Activated CD8-positive, alpha-beta T cell treated with anti-CD3 and anti-CD28 coated beads for 36 hours (primary cell): Measurements from ENCODE around the gene PSME1. TPM values are rescaled to one million over a fixed set of nuclear protein-coding genes. Genes with fewer than 3 reads are reported as not detected.

Experiments used
- ATAC-seq: fragments of 200-7000 bp; cut with Tn5 transposase; one replicate; pipeline ENCODE4 v1.10.0; 2021; ENCODE audit warnings: mild to moderate bottlenecking, moderate library complexity
- CTCF ChIA-PET: fragments of 350-600 bp; sonication (Branson Sonifier 250); formaldehyde crosslinking; loops from one replicate; lab custom pipeline; 2021; ENCODE audit warnings: antibody characterized with exemption; lab: Charles Lee
- POLR2A ChIA-PET: fragments of 350-600 bp; sonication (Branson Sonifier 250); formaldehyde crosslinking; loops from one replicate; lab custom pipeline; 2021; ENCODE audit warnings: antibody characterized with exemption; lab: Charles Lee
- DNase-seq: peaks from one replicate; pipeline ENCODE4 v3.0.0-alpha.2; 2020
- H3K27ac Mint-ChIP-seq: one replicate; pipeline ENCODE4 v1.8.0; 2021; ENCODE audit warnings: mild to moderate bottlenecking, mixed read lengths
- H3K27me3 Mint-ChIP-seq: one replicate; pipeline ENCODE4 v1.8.0; 2021; ENCODE audit warnings: mixed read lengths
- H3K36me3 Mint-ChIP-seq: one replicate; pipeline ENCODE4 v1.8.0; 2021; ENCODE audit warnings: low read depth, mixed read lengths
- H3K4me1 Mint-ChIP-seq: one replicate; pipeline ENCODE4 v1.8.0; 2021; ENCODE audit warnings: low read depth, mixed read lengths
- H3K4me3 Mint-ChIP-seq: one replicate; pipeline ENCODE4 v1.8.0; 2021; ENCODE audit warnings: mild to moderate bottlenecking, moderate library complexity, mixed read lengths
- H3K9me3 Mint-ChIP-seq: one replicate; pipeline ENCODE4 v1.8.0; 2021; ENCODE audit warnings: mixed read lengths
- intact Hi-C: fragments of 100-400 bp; cut with micrococcal nuclease; formaldehyde crosslinking; loops from one replicate; pipeline ENCODE4 v1.10.0; 2022
- total RNA-seq, 2 experiments: library from RNA; stranded (reverse); gene quantifications; one replicate each; pipeline ENCODE4 v1.2.3, GENCODE V29; 2021
- TF ChIP-seq, protein P1 (sequence below): fragments of 200-600 bp; IDR thresholded peaks from one replicate; pipeline ENCODE4 v1.8.0; 2022; ENCODE audit warnings: antibody characterized with exemption, mild to moderate bottlenecking

The PSME1 gene
- total RNA-seq, 2 experiments from 2014 or later = 451 to 460 TPM

DNA sequence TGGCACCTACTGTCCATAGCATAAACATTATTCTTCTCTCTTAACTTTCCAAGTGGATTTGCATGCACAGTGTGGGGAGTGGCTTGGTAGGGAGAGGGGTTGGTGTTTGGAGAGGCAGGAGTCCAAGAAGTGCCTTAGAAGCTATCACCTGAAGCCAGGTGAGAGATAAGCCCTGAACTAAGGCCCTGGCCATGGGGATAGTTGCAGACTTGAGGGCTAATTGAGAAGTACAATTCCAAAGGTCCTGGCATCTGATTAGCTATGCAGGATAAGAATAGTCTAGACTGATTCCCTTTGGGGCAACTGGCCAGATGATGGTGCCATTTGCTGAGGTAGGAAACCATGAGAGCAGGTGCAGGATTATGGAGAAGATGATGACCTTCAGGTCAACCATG is 43.9 kb upstream of the PSME1 start:
- intact Hi-C loops = loop anchor here (5.0 kb wide), 1 partner anchor 80 kb away; no protein-coding TSS in a partner anchor
- H3K4me1 Mint-ChIP-seq = peaks cover 24% of the 10 kb centered on the region
- no peaks in the 10 kb centered on the region for H3K27me3 Mint-ChIP-seq
- ChIA-PET CTCF (interaction anchor here (0.8 to 11.2 kb wide), 12 partner anchors 12 to 340 kb away, joined by 3 to 345 read pairs (median 18); partner anchors contain the start of genes CARMIL3, CPNE6, DCAF11 and IRF9), POLR2A (interaction anchor here (3.3 to 9.0 kb wide), 5 partner anchors 10 to 69 kb away, joined by 25 to 80 read pairs (median 44); partner anchors contain the start of genes DCAF11, IRF9 and NRL)
- TF ChIP-seq, protein P1, sequence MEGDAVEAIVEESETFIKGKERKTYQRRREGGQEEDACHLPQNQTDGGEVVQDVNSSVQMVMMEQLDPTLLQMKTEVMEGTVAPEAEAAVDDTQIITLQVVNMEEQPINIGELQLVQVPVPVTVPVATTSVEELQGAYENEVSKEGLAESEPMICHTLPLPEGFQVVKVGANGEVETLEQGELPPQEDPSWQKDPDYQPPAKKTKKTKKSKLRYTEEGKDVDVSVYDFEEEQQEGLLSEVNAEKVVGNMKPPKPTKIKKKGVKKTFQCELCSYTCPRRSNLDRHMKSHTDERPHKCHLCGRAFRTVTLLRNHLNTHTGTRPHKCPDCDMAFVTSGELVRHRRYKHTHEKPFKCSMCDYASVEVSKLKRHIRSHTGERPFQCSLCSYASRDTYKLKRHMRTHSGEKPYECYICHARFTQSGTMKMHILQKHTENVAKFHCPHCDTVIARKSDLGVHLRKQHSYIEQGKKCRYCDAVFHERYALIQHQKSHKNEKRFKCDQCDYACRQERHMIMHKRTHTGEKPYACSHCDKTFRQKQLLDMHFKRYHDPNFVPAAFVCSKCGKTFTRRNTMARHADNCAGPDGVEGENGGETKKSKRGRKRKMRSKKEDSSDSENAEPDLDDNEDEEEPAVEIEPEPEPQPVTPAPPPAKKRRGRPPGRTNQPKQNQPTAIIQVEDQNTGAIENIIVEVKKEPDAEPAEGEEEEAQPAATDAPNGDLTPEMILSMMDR = no peak
- no peak overlapping the region for H3K4me3 Mint-ChIP-seq
- peak overlapping the region; percentile 9 for H3K27ac Mint-ChIP-seq
- DNase-seq (no peak), ATAC-seq (no peak)
- no peaks in the 10 kb centered on the region for H3K9me3 Mint-ChIP-seq
- peaks cover 21% of the 10 kb centered on the region for H3K36me3 Mint-ChIP-seq

DNA sequence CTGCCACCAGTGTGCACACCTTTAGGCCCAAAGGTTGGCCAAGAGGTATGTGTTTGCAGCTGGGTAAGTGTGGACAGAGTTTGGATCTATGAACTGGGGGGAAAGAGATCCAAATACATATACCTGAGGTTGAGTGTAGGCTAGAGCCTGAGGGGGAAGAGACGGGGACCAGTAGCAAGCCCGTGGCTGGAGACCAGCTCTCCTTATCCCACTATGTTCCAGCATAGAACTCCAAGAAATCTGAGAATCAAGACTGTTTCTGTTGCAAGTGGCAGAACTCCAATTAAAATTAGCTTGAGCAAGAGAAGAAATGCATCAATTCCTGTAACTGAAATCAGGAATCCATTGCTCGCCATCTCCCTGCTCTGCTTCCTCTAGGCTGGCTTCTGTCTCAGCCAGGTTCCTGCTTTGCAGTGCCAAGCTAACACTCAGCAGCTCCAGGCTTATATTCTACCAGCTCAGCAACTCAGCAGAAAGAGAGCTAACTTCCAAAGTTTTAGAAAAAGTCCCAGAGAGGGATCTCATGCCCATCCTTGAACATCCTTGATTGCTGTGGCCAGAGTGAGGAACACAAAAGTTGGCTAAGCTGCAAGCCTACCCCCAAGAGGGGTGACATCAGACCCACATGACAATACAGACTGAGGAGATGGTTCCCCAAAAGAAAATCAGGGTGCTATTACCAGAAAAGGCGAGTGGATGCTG is 43.3 kb upstream of the PSME1 start:
- H3K27me3 Mint-ChIP-seq = no peaks in the 10 kb centered on the region
- intact Hi-C loops = loop anchor here (5.0 kb wide), 1 partner anchor 80 kb away; no protein-coding TSS in a partner anchor

DNA sequence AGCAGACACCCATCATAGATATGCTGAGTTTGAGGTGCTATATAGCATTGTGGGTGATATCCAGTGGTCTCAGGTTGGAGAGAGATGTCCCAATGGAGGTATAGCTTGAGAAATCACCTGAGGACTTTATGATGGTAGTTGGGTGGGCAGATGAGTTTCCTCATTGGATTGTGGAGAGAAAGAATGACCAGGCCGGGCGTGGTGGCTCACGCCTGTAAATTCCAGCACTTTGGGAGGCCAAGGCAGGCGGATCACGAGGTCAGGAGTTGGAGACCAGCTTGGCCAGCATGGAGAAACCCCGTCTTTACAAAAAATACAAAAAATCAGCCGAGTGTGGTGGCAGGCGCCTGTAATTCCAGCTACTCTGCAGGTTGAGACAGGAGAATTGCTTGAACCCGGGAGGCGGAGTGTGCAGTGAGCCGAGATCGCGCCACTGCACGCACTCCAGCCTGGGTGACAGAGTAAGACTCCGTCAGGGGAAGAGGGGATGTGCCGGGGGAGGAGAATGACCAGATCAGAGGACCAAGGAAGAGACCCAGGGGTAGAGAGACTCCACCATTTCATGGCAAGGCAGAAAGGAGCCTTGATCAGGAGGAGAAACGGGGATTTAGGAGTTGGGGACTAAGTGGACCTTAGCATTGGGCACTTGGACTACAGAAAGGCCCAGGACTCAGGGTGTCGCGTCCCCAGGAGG is 42.6 kb upstream of the PSME1 start:
- Mint-ChIP-seq H3K36me3 (peaks cover 26% of the 10 kb centered on the region), H3K9me3 (no peaks in the 10 kb centered on the region), H3K27me3 (no peaks in the 10 kb centered on the region), H3K4me3 (peak overlapping the region; percentile 93), H3K27ac (peak overlapping the region; percentile 95), H3K4me1 (peaks cover 24% of the 10 kb centered on the region)
- intact Hi-C loops = loop anchor here (5.0 kb wide), 1 partner anchor 81 kb away; no protein-coding TSS in a partner anchor
- no peak for ATAC-seq
- DNase-seq = no peak
- CTCF ChIA-PET = interaction anchor here (1.0 to 11.2 kb wide), 10 partner anchors 13 to 122 kb away, joined by 3 to 345 read pairs (median 29); partner anchors contain the start of genes CARMIL3, CPNE6, DCAF11 and IRF9
- POLR2A ChIA-PET = interaction anchor here (0.7 to 9.0 kb wide), 10 partner anchors 11 to 68 kb away, joined by 3 to 80 read pairs (median 24); partner anchors contain the start of genes DCAF11, EMC9, IRF9 and NRL
- TF ChIP-seq, protein P1 = no peak

More for the DNA sequence above, 43.3 kb upstream of the PSME1 start:
- Mint-ChIP-seq H3K9me3 (no peaks in the 10 kb centered on the region), H3K4me3 (peak overlapping the region; percentile 93), H3K36me3 (peaks cover 21% of the 10 kb centered on the region), H3K27ac (peak overlapping the region; percentile 95), H3K4me1 (peaks cover 24% of the 10 kb centered on the region)
- POLR2A ChIA-PET = interaction anchor here (0.7 to 9.0 kb wide), 8 partner anchors 10 to 68 kb away, joined by 3 to 80 read pairs (median 25); partner anchors contain the start of genes DCAF11, IRF9, NRL and PSME1
- no peak for DNase-seq
- ATAC-seq = no peak
- CTCF ChIA-PET = interaction anchor here (0.8 to 11.2 kb wide), 9 partner anchors 12 to 339 kb away, joined by 3 to 345 read pairs (median 31); partner anchors contain the start of genes CARMIL3, CPNE6, DCAF11 and IRF9
- TF ChIP-seq, protein P1 = no peak

DNA sequence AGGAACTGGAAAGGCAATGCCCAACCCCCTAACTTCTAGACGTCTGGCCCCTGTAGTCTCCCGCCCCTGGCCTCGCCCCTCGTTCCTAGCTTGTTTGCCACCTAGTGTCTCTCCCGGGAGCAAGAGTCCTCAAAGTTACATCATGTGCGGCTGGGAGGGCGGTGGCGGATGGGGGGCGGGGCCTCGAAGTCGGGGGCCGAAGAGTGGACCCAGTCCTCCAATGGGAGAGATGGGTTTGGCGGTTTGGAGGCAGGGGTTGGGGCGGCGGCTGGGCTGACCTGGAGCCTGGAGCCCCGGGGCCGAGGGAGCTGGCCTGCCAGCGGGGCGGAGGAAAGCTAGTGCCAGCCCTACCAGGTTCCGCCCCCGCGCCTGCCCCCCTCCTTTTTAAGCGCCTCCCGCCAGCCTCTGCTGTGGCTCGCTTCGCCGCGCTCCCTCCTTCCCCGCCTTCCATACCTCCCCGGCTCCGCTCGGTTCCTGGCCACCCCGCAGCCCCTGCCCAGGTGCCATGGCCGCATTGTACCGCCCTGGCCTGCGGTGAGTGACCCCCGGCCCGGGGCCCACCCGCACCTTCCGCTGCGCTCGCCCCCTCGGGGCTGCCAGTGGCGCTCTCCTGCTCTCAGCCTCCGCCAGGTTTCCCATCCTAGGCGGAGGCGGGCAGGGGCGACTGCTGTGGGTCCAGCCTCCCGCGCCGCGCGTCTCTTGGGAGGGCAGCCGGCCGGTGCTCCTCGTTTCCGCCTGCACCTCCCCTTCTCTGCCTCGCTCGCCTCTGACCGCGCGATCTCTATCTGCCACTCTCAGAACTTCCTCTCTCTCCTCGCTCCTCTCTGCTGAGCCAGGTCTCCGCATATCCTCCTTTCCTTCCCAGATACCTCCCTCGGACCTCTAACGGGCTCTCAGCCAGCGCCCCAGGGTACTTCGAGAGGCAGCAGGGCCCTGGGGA is 41.8 kb upstream of the PSME1 start, which contains the start of gene PCK2:
TSS of gene PCK2 (plus strand) at position 411 of the 940 bp plus-strand sequence. CDS start at position 506, 95 bp downstream.
- DNase-seq = peak; percentile 91
- intact Hi-C loops = loop anchor here (5.0 kb wide), 1 partner anchor 82 kb away; no protein-coding TSS in a partner anchor
- TF ChIP-seq, protein P1 = no peak
- Mint-ChIP-seq H3K27me3 (no peaks in the 10 kb centered on the region), H3K4me1 (peaks cover 24% of the 10 kb centered on the region), H3K4me3 (peak within 1 kb of the TSS; percentile 93), H3K36me3 (peaks cover 28% of the 10 kb centered on the region), H3K9me3 (no peaks in the 10 kb centered on the region), H3K27ac (peak within 1 kb of the TSS; percentile 95)
- ATAC-seq = peak; percentile 75
- ChIA-PET POLR2A (interaction anchor here (0.6 to 9.0 kb wide), 22 partner anchors 8 to 774 kb away, joined by 3 to 80 read pairs (median 4); partner anchors contain the start of genes DCAF11, EMC9, IRF9 and NRL), CTCF (interaction anchor here (1.0 to 11.2 kb wide), 12 partner anchors 8 to 123 kb away, joined by 3 to 345 read pairs (median 16); partner anchors contain the start of genes CARMIL3, CPNE6, DCAF11 and IRF9)
